HCT116 (cell line): ENCODE measurements around the gene RIBC2. TPM values are rescaled to one million over a fixed set of nuclear protein-coding genes. Genes with fewer than 3 reads are reported as not detected.

ENCODE experiments used
- ATAC-seq: fragments of 200-7000 bp; cut with Tn5 transposase; 2 replicates; pipeline ENCODE4 v1.9.1; 2020; ENCODE audit warnings: mild to moderate bottlenecking, moderate library complexity
- BruUV-seq: library from RNA; stranded (reverse); fragments of 400-500 nt; replicated peaks from 2 replicates; lab custom pipeline; 2021; lab: Mats Ljungman, UMichigan
- CTCF ChIA-PET: fragments of 300-600 bp; sonication (Branson Sonifier 250); formaldehyde crosslinking; loops from one replicate; lab custom pipeline; 2021; ENCODE audit warnings: antibody characterized with exemption; lab: Charles Lee
- POLR2A ChIA-PET: fragments of 300-600, 350-600 bp; sonication (Branson Sonifier 250); formaldehyde crosslinking; loops from one replicate; lab custom pipeline; 2021; ENCODE audit warnings: antibody characterized with exemption; lab: Charles Lee
- RAD21 ChIA-PET, 2 experiments: fragments of 300-600 bp; sonication (Branson Sonifier 250); formaldehyde crosslinking; loops; one replicate each; lab custom pipeline; 2023; ENCODE audit warnings: low total read pairs in 2 of 2; ENCODE audit not compliant: uncharacterized antibody in 2 of 2, unreplicated experiment in 2 of 2, low non-redundant PET in 1 of 2; lab: Charles Lee
- DNase-seq: peaks from one replicate; pipeline ENCODE4 v3.0.0-alpha.2; 2010; ENCODE audit warnings: low read depth, low spot score
- H2AFZ ChIP-seq: fragments of 200-600 bp; shearing (Covaris generic), sonication (generic); 2 replicates; pipeline ENCODE4 v1.6.1; 2017; ENCODE audit warnings: low read depth, mixed run types, mixed read lengths, antibody characterized with exemption, low read length; ENCODE audit not compliant: poor library complexity, severe bottlenecking
- H3K27ac ChIP-seq: 2 replicates; pipeline ENCODE4 v1.5.1; 2012; ENCODE audit warnings: low read depth, low read length
- H3K27me3 ChIP-seq: fragments of 200-600 bp; sonication (generic); 2 replicates; pipeline ENCODE4 v1.6.1; 2016; ENCODE audit warnings: mixed run types, low read length, mixed read lengths; ENCODE audit not compliant: insufficient read depth
- H3K36me3 ChIP-seq, 2 experiments: fragments of 200-500 bp in 1 of 2; fragments of 200-600 bp in 1 of 2; sonication (Bioruptor generic) in 1 of 2; sonication (generic) in 1 of 2; 2 replicates each; pipeline versions ENCODE4 v1.5.1 to v1.6.1; 2014 to 2016; ENCODE audit warnings: low read length in 2 of 2, inconsistent platforms in 1 of 2, mixed read lengths in 1 of 2, mixed run types in 1 of 2; ENCODE audit not compliant: insufficient read depth in 2 of 2, control insufficient read depth in 1 of 2
- H3K4me1 ChIP-seq, 2 experiments: fragments of 200-600 bp in 1 of 2; sonication (generic) in 1 of 2; 2 replicates each; pipeline versions ENCODE4 v1.5.1 to v1.6.1; 2012 to 2017; ENCODE audit warnings: low read length in 2 of 2, inconsistent platforms in 1 of 2, mild to moderate bottlenecking in 1 of 2, mixed read lengths in 1 of 2, mixed run types in 1 of 2, moderate library complexity in 1 of 2; ENCODE audit not compliant: insufficient read depth in 2 of 2, control insufficient read depth in 1 of 2
- H3K4me2 ChIP-seq: fragments of 200-600 bp; sonication (generic); 2 replicates; pipeline ENCODE4 v1.6.1; 2017; ENCODE audit warnings: mixed run types, low read length, mixed read lengths
- H3K4me3 ChIP-seq, 2 experiments: fragments of 200-600 bp in 1 of 2; sonication (generic) in 1 of 2; replicated peaks in 1 of 2; 2 replicates each; pipeline ENCODE4 v1.5.1; 2011 to 2016; ENCODE audit warnings: low read length in 2 of 2, control low read depth in 1 of 2, low read depth in 1 of 2, mild to moderate bottlenecking in 1 of 2, mixed read lengths in 1 of 2, mixed run types in 1 of 2
- H3K79me2 ChIP-seq: fragments of 200-600 bp; sonication (generic); 2 replicates; pipeline ENCODE4 v1.6.1; 2017; ENCODE audit warnings: mild to moderate bottlenecking, mixed run types, low read length, moderate library complexity, mixed read lengths; ENCODE audit not compliant: insufficient read depth
- H3K9ac ChIP-seq: fragments of 200-600 bp; sonication (generic); 2 replicates; pipeline ENCODE4 v1.6.1; 2016; ENCODE audit warnings: low read length, mixed read lengths
- H3K9me2 ChIP-seq: fragments of 200-600 bp; sonication (generic), shearing (Covaris generic); 2 replicates; pipeline ENCODE4 v1.6.1; 2017; ENCODE audit warnings: mixed run types, mild to moderate bottlenecking, moderate library complexity; ENCODE audit not compliant: insufficient read depth
- H3K9me3 ChIP-seq, 2 experiments: fragments of 200-500 bp in 1 of 2; fragments of 200-600 bp in 1 of 2; sonication (Bioruptor generic) in 1 of 2; sonication (generic) in 1 of 2; 2 replicates each; pipeline ENCODE4 v1.6.1; 2014 to 2017; ENCODE audit warnings: low read length in 2 of 2, mixed read lengths in 2 of 2, inconsistent platforms in 1 of 2, low read depth in 1 of 2, mild to moderate bottlenecking in 1 of 2, mixed run types in 1 of 2, moderate library complexity in 1 of 2; ENCODE audit not compliant: control insufficient read depth in 1 of 2, insufficient read depth in 1 of 2
- H4K20me1 ChIP-seq: fragments of 200-600 bp; sonication (generic), shearing (Covaris generic); 2 replicates; pipeline ENCODE4 v1.6.1; 2017; ENCODE audit warnings: mixed run types, mild to moderate bottlenecking, moderate library complexity; ENCODE audit not compliant: insufficient read depth
- ATF3 ChIP-seq: IDR thresholded peaks from 2 replicates; pipeline ENCODE4 v1.6.1; 2012
- CEBPB ChIP-seq: IDR thresholded peaks from 2 replicates; pipeline ENCODE4 v1.6.1; 2012; ENCODE audit warnings: low read depth
- CTCF ChIP-seq, 3 experiments: fragments of 200-600 bp in 1 of 3; sonication (generic) in 1 of 3; IDR thresholded peaks in 2 of 3; conservative IDR thresholded peaks in 1 of 3; 2 replicates each; pipeline ENCODE4 v1.5.1; 2012 to 2017; ENCODE audit warnings: low read depth in 2 of 3, low read length in 2 of 3, antibody characterized with exemption in 1 of 3, borderline replicate concordance in 1 of 3, control low read depth in 1 of 3, mild to moderate bottlenecking in 1 of 3, mixed read lengths in 1 of 3, mixed run types in 1 of 3, moderate library complexity in 1 of 3; ENCODE audit not compliant: insufficient read depth in 1 of 3
- EZH2 ChIP-seq: fragments of 200-600 bp; sonication (generic); IDR thresholded peaks from 2 replicates; pipeline ENCODE4 v1.6.1; 2017; ENCODE audit warnings: antibody characterized with exemption, mixed run types
- MAX ChIP-seq: IDR thresholded peaks from 2 replicates; pipeline ENCODE4 v1.6.1; 2012
- POLR2AphosphoS5 ChIP-seq: IDR thresholded peaks from 2 replicates; pipeline ENCODE4 v1.6.1; 2011; ENCODE audit warnings: mild to moderate bottlenecking, low read depth, low read length, moderate library complexity
- REST ChIP-seq: IDR thresholded peaks from 2 replicates; pipeline ENCODE4 v1.6.1; 2012; ENCODE audit warnings: low read depth
- SRF ChIP-seq: IDR thresholded peaks from 2 replicates; pipeline ENCODE4 v1.6.1; 2012; ENCODE audit warnings: low read depth
- ZNF274 ChIP-seq: fragments of 200-500 bp; sonication (Bioruptor generic); IDR thresholded peaks from 2 replicates; pipeline ENCODE4 v1.6.1; 2014; ENCODE audit warnings: mild to moderate bottlenecking, low read depth, low read length, inconsistent platforms
- intact Hi-C: fragments of 100-400 bp; cut with micrococcal nuclease; formaldehyde crosslinking; loops from 2 replicates; pipeline ENCODE4 v1.10.0; 2022
- total RNA-seq: library from RNA; stranded (reverse); gene quantifications from one replicate; pipeline ENCODE4 v1.2.1, GENCODE V29; 2021; ENCODE audit not compliant: unreplicated experiment

RIBC2 gene
- total RNA-seq, 1 experiment from 2014 or later, result 8.3 TPM

GRCh38 chr22:45480717-45481116 is 67.2 kb downstream of the RIBC2 start:
- H3K9me2 ChIP-seq, result no peaks in the 10 kb centered on the region
- no peak for DNase-seq
- no peaks in the 10 kb centered on the region for H3K79me2 ChIP-seq
- intact Hi-C loops, result no loop called here
- ATAC-seq, result no peak
- H3K9ac ChIP-seq, result no peak overlapping the region
- TF ChIP-seq SRF (no peak), REST (no peak), POLR2AphosphoS5 (no peak), CTCF (IDR thresholded peaks at IDR 0.05 in 2 of 3, conservative IDR thresholded peaks at IDR 0.05 in 1 of 3; ENCODE audit: borderline replicate concordance in 1 of 3, insufficient read depth in 1 of 3, low read depth in 2 of 3, low read length in 2 of 3) (no peak), ZNF274 (no peak), ATF3 (no peak), CEBPB (no peak), EZH2 (no peak), MAX (no peak)
- TF ChIP-seq, all 23 proteins: peak for 0
- no peaks in the 10 kb centered on the region for H3K36me3 ChIP-seq
- RAD21 ChIA-PET, result no interaction called here
- no peaks in the 10 kb centered on the region for H3K9me3 ChIP-seq
- CTCF ChIA-PET, result no interaction called here
- H3K4me1 ChIP-seq, result peaks cover 4 to 10% of the 10 kb centered on the region in 2 experiments; a peak in 3 of 4 replicates
- no peaks in the 10 kb centered on the region for H3K27me3 ChIP-seq
- no peaks in the 10 kb centered on the region for H4K20me1 ChIP-seq
- no peak overlapping the region for H3K4me3 ChIP-seq
- no peak overlapping the region for H2AFZ ChIP-seq
- H3K27ac ChIP-seq, result no peak overlapping the region
- H3K4me2 ChIP-seq, result no peak overlapping the region
- POLR2A ChIA-PET, result no interaction called here
- BruUV-seq, result no TSS peak
